Suprapubic skin (tissue), 4 donors: ENCODE measurements around the gene USHBP1. TPM values are rescaled to one million over a fixed set of nuclear protein-coding genes. Genes with fewer than 3 reads are reported as not detected.

Experiments used
- DNase-seq, 2 donors: peaks; one replicate each; pipeline ENCODE4 v3.0.0-alpha.2; 2019; ENCODE audit warnings: low spot score in 2 of 2
- H3K27ac ChIP-seq: fragments of 200-600 bp; sonication (generic); one replicate; pipeline ENCODE4 v1.5.1; 2019
- H3K27me3 ChIP-seq: fragments of 200-600 bp; sonication (generic); one replicate; pipeline ENCODE4 v1.5.1; 2019
- H3K36me3 ChIP-seq: fragments of 200-600 bp; sonication (generic); one replicate; pipeline ENCODE4 v1.5.1; 2019
- H3K4me1 ChIP-seq: fragments of 200-600 bp; sonication (generic); one replicate; pipeline ENCODE4 v1.5.1; 2019
- H3K4me3 ChIP-seq: fragments of 200-600 bp; sonication (generic); one replicate; pipeline ENCODE4 v1.5.1; 2019; ENCODE audit warnings: mild to moderate bottlenecking
- H3K9me3 ChIP-seq: fragments of 200-600 bp; sonication (generic); one replicate; pipeline ENCODE4 v1.5.1; 2019
- CTCF ChIP-seq, 2 donors: fragments of 200-600 bp in 1 of 2; fragments of 450-650 bp in 1 of 2; sonication (generic) in 1 of 2; IDR thresholded peaks; one replicate each; pipeline ENCODE4 v1.5.1; 2016 to 2019; ENCODE audit warnings: antibody characterized with exemption in 2 of 2, mild to moderate bottlenecking in 1 of 2, moderate library complexity in 1 of 2
- EP300 ChIP-seq: sonication (generic); formaldehyde crosslinking; IDR thresholded peaks from one replicate; pipeline ENCODE4 v1.6.1; 2017; ENCODE audit warnings: antibody characterized with exemption
- POLR2A ChIP-seq, 2 donors: fragments of 450-650 bp; IDR thresholded peaks; one replicate each; pipeline ENCODE4 v1.6.1; 2017; ENCODE audit warnings: antibody characterized with exemption in 2 of 2, mild to moderate bottlenecking in 2 of 2, moderate library complexity in 2 of 2
- POLR2AphosphoS5 ChIP-seq, 3 donors: sonication (generic); formaldehyde crosslinking; IDR thresholded peaks; one replicate each; pipeline ENCODE4 v1.6.1; 2017; ENCODE audit warnings: antibody characterized with exemption in 3 of 3
- WGBS: methylation state at CpG from one replicate; pipeline ENCODE4 v1.1.5; 2018; 5-methylcytosine and 5-hydroxymethylcytosine counted together
- total RNA-seq, 4 donors: library from RNA; depleted of rRNA; stranded (reverse); fragments of >200 nt; gene quantifications; one replicate each; pipeline ENCODE4 v1.1.0, GENCODE V29; 2016

Gene USHBP1
- 1 to 10 TPM; 1.2 to 8.4 (median 2.1) TPM for total RNA-seq

- Histone ChIP-seq H3K36me3 (peaks cover 3% of the 10 kb centered on the region), H3K4me1 (peaks cover 16% of the 10 kb centered on the region), H3K9me3 (no peaks in the 10 kb centered on the region), H3K27ac (peak within 1 kb of the TSS; percentile 6), H3K4me3 (peak within 1 kb of the TSS; percentile 26), H3K27me3 (no peaks in the 10 kb centered on the region)
- TF ChIP-seq EP300, result no peak
- no peak for TF ChIP-seq POLR2A (IDR thresholded peaks at IDR 0.05)
- no peak for TF ChIP-seq POLR2AphosphoS5 (IDR thresholded peaks at IDR 0.05)
- TF ChIP-seq CTCF (IDR thresholded peaks at IDR 0.05), result no peak
- 40% methylated on average over 5 of the region's 5 CpGs for WGBS
- DNase-seq, result no peak
Observed at GRCh38 chr19:17264641-17264979, at the start of gene USHBP1. USHBP1 (minus strand) TSS chr19:17264745; CDS start chr19:17264299, 446 bp downstream.

GRCh38 chr19:17314007-17314593 lies 49.6 kb upstream of the USHBP1 start:
- no peak for TF ChIP-seq POLR2AphosphoS5 (IDR thresholded peaks at IDR 0.05)
- no peak for TF ChIP-seq EP300
- no peak for TF ChIP-seq CTCF (IDR thresholded peaks at IDR 0.05)
- no peak for TF ChIP-seq POLR2A (IDR thresholded peaks at IDR 0.05)
- peaks cover 24% of the 10 kb centered on the region for H3K4me1 ChIP-seq
- H3K27me3 ChIP-seq, result no peaks in the 10 kb centered on the region
- no peaks in the 10 kb centered on the region for H3K9me3 ChIP-seq
- H3K36me3 ChIP-seq, result peaks cover 36% of the 10 kb centered on the region
- no peak overlapping the region for H3K4me3 ChIP-seq
- no peak for DNase-seq
- WGBS, result 88% methylated on average over 17 of the region's 19 CpGs
- no peak overlapping the region for H3K27ac ChIP-seq

GRCh38 chr19:17312189-17313113 lies 47.9 kb upstream of the USHBP1 start:
- TF ChIP-seq EP300 (no peak), POLR2A (IDR thresholded peaks at IDR 0.05) (no peak), POLR2AphosphoS5 (IDR thresholded peaks at IDR 0.05) (no peak), CTCF (IDR thresholded peaks at IDR 0.05) (no peak)
- H3K27me3 ChIP-seq, result no peaks in the 10 kb centered on the region
- no peak overlapping the region for H3K4me3 ChIP-seq
- peaks cover 28% of the 10 kb centered on the region for H3K36me3 ChIP-seq
- H3K4me1 ChIP-seq, result peaks cover 30% of the 10 kb centered on the region
- no peak overlapping the region for H3K27ac ChIP-seq
- 68% methylated on average over 17 of the region's 20 CpGs for WGBS
- DNase-seq, result no peak
- no peaks in the 10 kb centered on the region for H3K9me3 ChIP-seq

- H3K36me3 ChIP-seq, result peaks cover 28% of the 10 kb centered on the region
- no peaks in the 10 kb centered on the region for H3K27me3 ChIP-seq
- no peak overlapping the region for H3K27ac ChIP-seq
- DNase-seq, result no peak
- peaks cover 37% of the 10 kb centered on the region for H3K4me1 ChIP-seq
- 52% methylated on average over 11 of the region's 11 CpGs for WGBS
- no peak for TF ChIP-seq POLR2AphosphoS5 (IDR thresholded peaks at IDR 0.05)
- H3K9me3 ChIP-seq, result no peaks in the 10 kb centered on the region
- H3K4me3 ChIP-seq, result no peak overlapping the region
Observed at GRCh38 chr19:17311455-17312188, 47.1 kb upstream of the USHBP1 start.

- Histone ChIP-seq H3K9me3 (no peaks in the 10 kb centered on the region), H3K4me1 (peaks cover 50% of the 10 kb centered on the region), H3K27ac (peak overlapping the region; percentile 63), H3K27me3 (no peaks in the 10 kb centered on the region), H3K4me3 (peak overlapping the region; percentile 76), H3K36me3 (peaks cover 17% of the 10 kb centered on the region)
- 2% methylated on average over 15 of the region's 23 CpGs for WGBS
- DNase-seq, result no peak
- TF ChIP-seq EP300, result no peak
- no peak for TF ChIP-seq CTCF (IDR thresholded peaks at IDR 0.05)
- TF ChIP-seq POLR2A (IDR thresholded peaks at IDR 0.05), result no peak
- TF ChIP-seq POLR2AphosphoS5 (IDR thresholded peaks at IDR 0.05), result no peak
Observed at GRCh38 chr19:17309965-17310461, 45.5 kb upstream of the USHBP1 start.
